Stimulated activated CD8-positive, alpha-beta memory T cell treated with anti-CD3 and anti-CD28 coated beads, Interleukin-15, amount 100 ng/mL, for 48 hours (primary cell): ENCODE measurements around the gene TMEM95.

Experiments
- DNase-seq, 2 donors: peaks; one replicate each; pipeline ENCODE4 v3.0.0-alpha.2; 2020; ENCODE audit warnings: low read depth in 2 of 2

TMEM95 gene

DNA sequence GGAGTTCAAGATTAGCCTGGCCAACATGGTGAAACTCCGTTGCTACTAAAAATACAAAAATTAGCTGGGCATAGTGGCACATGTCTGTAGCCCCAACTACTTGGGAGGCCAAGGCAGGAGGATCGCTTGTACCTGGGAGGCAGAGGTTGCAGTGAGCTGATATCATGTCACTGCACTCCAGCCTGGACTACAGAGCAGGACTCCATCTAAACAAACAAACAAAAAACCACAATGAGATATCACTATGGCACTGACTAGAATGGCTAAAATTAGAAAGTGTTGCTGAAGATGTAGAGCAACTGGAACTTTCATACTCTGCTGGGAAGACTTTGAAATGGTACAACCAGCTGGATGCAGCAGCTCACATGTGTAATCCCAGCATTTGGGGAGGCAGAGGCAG lies 19.4 kb downstream of the TMEM95 start:
- no peak for DNase-seq

DNA sequence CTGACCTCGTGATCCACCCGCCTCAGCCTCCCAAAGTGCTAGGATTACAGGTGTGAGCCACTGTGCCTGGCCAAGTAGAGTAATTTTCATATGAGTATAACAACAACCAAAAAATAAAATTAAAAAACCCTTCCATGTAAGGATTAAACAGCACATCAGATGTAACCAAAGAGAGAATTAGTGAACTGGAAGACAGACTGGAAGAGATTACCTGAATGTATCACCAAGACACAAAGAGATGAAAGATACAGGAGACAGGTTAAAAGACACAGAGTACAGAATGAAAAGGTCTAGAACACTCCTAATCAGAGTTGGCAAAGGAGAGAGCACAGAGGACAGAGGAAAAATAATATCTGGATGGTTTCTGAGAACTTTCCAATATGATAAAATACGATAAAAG lies 24.2 kb downstream of the TMEM95 start:
- no peak for DNase-seq

DNA sequence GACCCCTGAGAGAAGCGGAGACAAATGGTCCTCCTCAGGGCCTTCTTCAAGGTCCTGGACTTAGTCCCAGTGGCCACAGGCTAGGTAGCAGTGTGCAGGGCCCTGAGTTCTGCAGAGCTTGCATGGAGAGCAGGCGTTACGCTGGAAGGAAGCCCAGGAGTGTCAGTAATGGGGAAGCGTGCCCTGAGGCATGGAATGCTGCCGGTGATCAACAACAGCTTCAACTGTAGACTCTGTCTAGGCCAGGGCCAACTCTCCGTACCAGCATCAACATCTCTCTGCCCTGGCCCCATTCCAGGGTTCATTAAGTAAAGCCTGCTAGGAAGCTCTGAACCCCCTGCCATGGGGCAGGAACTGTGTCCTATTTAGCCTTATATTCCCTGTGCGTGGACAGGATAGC lies 25.4 kb downstream of the TMEM95 start:
- no peak for DNase-seq

DNA sequence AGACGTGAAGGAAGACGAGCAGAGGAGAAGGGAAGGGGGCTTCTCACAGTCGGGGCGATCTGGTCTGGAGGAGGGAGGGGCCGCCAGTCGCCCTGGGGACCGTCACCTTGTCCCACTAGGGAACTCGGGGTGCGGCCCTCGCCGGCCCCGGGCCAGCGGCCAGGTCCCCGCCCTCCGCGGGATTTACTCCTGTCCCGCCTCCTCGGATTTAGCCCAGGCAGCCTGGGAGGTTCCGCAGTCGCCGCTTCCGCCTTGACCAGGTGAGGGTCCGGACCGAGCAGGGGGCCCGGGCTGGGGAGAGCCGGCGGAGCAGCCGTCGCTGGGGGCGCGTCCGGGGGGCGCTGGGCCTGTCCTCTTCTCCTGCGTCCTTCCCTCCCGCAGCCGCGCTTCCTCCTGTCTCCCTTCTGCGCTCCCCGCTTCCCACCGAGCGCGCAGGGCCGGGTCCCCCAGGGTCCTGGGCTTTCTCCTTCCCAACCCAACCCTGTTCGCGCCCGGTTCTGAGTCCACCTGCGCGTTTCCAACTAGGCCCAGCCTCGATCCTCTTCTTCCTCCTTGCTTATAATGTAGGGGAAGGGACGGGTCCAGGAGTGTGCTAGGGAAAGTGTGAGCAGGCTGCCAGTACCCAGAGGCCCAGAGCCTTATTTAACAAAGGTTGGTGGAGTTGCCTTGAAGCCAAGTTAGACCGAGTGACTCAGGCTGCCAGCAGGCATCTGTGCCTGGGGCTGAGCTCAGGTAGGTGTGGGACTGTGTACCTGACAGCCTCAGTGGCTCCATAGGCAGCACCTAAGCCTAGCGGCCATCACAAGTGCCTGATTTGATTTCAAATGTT lies 26.1 kb downstream of the TMEM95 start, which contains the start of gene TNK1:
Gene TNK1, plus strand, starts transcription at position 235 of the 829 bp plus-strand sequence. CDS start 1,838 bp downstream, outside the sequence.
- no peak for DNase-seq

DNA sequence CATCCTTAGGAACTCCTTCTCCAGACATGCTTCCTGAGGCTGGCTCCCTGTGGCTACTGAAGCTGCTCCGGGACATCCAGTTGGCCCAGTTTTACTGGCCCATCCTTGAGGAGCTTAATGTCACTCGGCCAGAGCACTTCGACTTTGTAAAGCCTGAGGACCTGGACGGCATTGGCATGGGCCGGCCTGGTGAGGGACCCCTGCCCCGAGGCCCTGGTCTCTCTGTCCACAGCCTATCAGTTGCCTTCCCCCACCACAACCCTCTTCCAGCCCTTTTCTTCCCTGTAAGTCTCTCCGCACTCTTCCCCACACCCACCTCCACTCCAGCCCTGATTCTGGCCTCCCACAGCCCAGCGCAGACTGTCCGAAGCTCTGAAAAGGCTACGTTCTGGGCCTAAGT lies 27.9 kb downstream of the TMEM95 start:
- DNase-seq, result no peak

DNA sequence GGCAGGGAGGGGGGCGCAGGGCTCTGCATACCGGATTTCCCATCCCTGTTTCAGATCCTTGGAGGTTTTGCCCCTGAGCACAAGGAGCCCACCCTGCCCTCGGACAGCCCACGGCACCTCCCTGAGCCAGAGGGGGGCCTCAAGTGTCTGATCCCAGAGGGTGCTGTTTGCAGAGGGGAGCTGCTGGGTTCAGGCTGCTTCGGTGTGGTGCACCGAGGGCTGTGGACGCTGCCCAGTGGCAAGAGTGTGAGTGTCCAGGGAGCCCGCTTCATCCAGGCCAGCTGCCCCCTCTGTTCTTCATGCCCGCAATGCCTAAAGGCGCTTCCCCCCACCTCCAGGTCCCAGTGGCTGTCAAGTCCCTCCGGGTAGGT lies 28.4 kb downstream of the TMEM95 start:
- no peak for DNase-seq

DNA sequence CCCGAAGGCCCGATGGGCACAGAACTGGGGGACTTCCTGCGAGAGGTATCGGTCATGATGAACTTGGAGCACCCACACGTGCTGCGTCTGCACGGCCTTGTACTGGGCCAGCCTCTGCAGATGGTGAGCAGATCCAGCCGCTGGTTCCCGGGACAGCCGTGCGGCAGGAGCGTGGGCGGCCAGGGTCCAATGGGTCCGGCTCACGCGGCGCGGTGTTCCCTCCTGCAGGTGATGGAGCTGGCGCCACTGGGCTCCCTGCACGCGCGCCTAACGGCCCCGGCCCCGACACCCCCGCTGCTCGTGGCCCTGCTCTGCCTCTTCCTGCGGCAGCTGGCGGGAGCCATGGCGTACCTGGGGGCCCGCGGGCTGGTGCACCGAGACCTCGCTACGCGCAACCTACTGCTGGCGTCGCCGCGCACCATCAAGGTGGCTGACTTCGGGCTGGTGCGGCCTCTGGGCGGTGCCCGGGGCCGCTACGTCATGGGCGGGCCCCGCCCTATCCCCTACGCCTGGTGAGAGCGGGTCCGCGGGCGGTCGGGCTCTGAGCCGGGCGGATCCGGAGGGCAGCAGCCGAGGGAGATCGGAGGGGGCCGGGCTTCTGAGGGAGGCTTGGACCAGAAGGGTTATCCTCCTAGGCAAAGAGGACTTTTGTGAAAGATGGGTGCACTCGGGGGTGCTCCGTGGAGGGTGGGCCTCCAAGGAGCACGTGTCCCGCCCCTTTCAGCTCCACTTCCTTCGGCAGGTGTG lies 29.0 kb downstream of the TMEM95 start:
- DNase-seq, result peak; percentile 63 to 70

DNA sequence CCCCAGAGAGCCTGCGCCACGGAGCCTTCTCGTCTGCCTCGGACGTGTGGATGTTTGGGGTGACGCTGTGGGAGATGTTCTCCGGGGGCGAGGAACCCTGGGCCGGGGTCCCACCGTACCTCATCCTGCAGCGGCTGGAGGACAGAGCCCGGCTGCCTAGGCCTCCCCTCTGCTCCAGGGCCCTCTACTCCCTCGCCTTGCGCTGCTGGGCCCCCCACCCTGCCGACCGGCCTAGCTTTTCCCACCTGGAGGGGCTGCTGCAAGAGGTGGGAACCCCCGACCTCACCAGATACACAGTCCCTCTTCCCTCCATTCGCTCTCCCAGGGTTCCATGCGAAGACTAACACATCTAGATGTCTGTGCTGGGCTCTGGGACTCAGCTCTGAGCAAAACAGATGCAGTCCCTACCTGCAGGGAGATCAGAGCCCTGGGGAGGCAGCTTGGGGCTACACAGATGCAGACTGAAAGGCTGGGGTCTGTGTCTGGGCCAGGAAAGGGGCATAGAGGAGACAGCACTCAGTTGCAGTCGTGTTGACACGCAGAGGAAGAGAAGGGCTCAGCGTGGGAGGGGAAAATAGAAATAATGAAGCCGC lies 29.6 kb downstream of the TMEM95 start:
- no peak for DNase-seq

DNA sequence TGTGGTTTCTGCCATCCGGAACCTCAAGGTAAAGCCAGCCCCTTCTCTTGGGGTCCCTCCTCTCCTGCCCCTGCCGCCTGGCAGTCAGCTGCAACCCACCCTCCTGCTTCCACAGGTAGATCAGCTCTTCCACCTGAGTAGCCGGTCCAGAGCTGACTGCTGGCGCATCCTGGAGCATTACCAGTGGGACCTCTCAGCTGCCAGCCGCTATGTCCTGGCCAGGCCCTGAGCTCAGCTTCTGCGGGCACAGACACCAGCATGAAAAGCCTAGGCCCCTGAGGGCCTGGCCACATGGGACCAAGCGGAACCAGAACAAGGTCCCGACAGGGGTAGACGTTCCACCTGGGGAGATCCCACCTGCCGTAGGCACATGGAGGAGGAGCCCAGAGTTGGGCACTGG lies 33.9 kb downstream of the TMEM95 start:
- DNase-seq, result no peak

DNA sequence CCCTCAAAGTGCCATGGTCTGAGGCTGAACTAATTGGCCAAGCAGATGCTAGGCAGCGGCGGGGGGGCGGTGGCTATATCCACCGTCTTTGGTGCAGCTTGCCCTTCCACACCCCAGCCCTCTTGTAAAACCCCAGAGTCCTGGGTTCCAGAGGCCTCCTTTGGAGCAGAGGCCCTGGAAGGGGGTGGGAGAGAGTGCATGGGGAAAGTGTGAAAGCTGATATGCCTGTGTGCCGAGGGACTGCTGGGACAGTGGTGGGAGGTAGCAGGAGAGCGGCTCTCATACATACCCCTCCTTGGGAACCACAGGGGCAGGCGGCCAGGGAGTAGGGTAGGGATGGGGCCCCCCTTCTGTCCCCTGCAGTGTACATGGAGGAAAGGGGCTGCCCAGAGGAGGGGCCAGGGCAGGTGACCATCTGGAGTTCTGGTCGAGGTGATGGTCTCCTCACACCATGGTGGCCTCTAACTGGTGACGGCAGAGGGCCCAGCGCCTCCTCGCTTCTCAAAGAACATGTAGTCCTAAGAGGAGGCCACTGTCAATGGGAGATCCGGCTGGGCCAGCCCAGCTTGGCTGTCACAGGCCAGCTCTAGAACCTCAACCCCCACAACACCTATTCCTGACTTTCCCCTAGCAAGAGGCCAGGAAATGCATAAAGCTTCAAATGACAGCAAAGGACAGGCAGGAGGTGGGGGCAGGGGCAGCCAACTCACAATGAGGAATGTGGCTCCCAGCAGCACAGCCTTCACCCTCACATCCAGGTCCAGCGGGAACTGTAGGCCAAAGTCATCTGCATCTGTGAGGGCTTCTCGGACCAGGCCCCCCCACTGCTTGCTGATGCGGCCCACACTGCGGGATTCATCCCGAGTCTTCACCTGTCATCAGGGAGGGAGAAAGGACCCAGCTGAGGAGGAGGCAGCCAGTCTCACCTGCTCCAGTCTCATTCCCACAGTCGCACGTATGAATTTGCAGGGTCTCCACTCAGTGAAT lies 35.3 kb downstream of the TMEM95 start:
- DNase-seq, result no peak

DNA sequence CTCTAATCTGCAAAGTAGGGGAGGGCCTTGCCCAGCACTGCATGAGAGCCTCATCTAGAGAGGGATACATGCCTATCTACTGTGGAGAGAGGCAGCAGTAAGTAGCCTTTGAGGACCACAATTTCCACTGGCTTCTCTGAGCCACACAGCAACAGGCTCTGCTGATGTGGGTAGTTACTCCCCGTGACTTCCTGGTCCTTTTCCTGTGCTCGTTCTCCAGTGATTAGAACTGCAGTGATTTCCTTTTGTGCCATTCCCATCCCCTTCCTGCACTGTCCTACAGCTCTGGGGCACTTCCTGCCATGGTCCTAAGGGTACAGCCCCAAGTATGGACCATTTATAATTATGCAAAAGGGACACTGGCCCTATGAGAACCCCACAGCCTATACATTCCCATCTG lies 36.4 kb downstream of the TMEM95 start:
- no peak for DNase-seq

DNA sequence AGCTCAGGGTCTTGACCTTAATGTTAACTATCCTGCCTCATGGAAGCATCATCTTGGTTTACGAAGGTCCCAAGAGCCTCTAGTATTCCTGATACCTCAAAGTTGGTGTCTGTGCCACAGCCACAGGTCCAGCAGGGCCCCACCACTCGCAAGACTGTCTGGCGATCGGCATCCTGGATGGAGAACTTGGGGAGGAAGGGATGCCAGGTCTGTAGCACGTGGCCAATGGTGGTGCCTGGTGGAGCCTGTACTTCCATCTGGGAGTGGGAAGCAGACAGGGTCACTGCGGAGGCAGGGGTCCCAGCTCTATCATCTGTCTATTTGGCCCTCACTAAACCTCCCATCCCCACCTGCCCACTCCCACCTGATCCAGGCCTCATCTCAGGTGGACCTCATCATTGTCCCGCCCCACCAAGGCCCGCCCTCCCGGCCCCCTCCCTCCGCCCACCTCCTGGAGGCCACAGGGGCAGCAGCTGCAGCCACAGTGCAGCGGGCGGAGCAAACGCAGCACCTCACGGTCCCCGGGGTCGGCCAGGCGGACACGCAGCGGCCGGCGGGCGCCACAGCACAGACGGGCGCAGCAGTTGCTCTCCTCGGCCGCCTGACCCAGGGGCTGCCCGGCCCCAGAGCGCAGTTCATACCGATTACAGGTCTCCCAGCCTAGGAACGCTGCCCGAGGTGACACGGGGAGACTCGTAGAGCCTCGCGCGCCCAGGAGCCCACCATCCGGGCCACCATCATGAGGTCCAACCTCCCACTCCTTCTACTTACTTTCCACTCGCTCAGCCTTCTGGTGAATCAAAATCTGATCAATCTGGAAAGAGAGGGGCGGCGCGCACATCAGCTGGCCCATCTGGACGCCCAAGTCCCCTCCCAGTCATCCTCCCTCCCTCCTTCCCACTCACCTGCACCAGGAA lies 38.0 kb downstream of the TMEM95 start:
- no peak for DNase-seq

DNA sequence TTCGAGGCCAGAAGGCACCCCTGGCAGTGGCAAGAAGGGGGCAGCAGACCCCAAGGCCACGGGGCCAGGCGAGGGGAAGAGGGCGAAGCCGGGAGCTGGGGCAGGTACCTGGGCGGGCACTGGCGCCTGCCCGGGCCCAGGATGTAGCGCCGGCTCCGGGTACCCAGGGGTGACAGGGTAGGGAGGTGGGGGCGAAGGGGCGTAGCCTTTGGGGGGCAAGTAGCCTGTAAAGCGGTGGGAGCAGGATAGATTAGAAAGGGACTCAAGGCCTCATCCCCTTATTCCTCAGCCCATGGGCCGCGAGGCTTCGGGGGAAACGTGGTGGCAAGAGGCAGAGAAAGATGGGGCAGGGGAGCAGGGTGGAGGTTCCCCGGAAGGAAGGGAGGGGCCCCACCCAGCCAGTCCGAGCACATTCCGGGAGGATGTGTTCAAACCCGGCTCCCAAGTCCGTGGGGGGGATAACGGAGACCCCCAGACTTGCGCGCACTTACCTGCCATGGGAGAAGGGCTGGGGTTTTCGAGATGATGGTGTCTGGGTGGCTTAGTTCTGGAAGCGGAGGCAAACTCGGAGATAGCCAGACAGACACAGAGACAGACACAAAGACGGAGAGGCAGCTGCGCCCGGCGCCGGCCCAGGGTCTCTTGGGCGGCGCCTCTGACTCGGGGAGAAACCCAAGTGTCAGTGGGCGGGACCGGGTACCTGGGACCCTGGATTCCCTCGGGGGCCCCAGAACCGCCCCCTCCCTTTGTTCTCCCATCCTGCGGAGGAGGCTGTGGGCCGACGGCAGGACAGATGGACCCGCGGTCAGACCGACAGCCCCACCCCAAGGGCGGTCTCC lies 38.9 kb downstream of the TMEM95 start:
- peak; percentile 32 to 35 for DNase-seq

DNA sequence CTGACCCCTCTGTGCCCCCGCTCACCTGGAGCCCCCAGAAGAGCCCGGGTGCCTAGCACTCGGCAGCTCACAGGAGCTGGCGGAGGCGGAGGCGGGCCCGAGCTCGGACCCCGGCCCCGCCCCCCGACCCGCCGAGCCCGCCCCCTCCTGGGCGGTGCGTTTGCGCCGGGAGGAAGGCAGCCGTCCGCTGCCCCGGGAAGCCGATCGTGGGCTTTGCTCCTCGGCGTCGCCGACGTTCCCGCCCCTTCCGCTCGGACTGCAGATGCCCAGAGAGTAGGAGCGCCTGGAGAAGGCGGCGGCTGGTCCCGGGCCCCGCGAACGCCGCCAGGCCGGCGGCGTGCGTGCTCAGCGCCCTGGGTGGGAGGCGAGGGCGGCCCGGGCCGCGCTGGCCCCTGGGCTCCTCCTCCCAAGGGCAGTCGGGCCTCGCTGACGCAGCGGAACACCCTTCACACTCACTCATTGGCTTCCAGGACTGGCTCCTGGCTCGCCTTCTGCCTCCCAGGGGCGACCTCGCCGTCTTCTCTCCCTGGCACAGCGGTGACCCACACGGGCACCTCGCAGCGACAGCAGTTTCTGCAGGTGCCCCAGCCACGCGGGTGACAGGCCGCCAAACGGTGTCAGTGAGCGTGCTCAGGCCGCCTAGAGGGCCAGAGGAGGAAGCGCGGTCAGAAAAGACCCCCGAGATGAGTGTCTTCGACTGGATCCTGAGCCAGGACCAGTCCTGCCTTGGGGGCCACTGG lies 39.7 kb downstream of the TMEM95 start, which contains the start of gene PLSCR3:
Gene PLSCR3, minus strand, starts transcription at position 74 of the 740 bp plus-strand sequence. CDS start 415 bp downstream, outside the sequence.
- DNase-seq, result peak; percentile 78 to 83

DNA sequence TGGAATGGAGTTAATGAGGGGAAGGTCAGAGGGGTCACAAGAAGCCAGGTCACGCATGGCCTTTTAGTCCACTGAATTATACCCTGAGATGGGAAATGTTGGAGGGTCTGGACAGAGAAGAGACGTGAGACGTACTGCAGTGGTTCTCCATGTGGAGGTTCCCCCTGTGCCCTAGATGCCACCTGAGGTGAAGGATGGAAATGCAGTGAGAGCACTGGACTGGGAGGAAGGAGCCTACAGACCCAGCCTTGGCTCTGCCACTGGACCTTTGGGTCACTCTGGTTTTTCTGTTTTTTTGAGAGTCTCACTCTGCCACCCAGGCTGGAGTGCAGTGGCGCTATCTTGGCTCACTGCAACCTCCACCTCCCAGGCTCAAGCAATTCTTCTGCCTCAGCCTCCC lies 41.2 kb downstream of the TMEM95 start:
- DNase-seq, result no peak

DNA sequence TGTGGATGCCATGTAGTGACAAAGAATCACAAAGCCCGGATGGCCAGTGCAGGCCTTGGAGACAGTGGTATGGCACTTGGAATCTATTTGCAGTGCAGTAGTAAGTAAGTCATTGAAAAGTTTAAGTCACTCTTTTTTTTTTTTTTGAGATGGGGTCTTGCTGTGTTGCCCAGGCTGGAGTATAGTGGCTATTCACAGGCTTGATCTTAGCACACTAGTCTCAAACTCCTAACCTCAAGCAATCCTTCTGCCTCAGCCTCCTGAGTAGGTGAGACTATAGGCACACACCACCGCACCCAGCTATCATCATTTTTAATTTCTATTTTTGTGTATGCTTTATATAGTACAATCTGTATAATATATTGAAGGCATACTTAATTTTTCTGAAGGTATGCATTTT lies 43.7 kb downstream of the TMEM95 start:
- no peak for DNase-seq

DNA sequence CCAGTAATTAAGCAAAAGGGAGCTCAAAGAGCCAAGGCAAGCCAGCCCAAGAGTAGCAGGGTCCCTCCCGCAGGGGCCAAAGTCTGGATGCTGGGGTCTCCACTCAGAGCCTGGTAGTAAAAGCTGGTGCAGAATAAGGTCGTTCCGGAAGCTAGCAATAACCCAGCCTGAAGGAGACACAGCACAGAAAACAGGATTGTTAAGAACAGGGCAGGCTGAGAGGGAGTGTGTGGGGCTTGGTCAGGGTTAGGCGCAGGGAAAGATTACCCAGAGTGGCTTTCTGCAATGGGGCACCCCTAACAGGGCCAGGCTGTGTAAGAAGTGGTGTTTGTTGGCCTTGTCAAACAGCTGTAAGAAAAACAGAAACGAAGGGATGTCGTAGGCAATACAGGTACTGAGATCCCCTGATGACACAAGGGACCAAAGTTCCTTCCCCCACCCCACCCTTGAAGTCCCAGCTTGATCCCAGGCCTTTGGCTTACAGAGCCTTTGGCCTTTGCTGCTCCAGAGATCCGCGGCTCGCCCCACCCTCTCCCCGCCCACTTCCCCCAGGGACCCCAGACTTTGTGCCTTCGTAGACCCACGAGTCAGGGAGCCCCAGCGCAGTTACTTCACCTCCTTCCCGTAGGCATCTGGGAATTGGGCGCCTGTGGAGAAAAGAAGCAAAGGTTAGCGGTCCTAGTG lies 48.2 kb downstream of the TMEM95 start:
- no peak for DNase-seq

DNA sequence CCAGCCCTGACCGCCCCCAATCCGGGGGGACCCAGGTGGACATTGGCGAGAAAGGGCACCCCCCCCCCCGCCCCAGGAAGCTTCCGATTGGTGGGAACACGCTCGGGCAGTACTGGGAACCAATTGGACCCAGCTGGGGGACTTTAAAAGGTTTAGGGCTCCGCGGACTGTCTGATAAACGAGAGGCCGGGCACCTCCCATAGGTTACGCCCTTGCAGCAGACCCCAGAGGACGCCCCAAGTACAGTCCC lies 48.7 kb downstream of the TMEM95 start:
- no peak for DNase-seq
